ENCODE measurements around the gene GREB1L.

DNA sequence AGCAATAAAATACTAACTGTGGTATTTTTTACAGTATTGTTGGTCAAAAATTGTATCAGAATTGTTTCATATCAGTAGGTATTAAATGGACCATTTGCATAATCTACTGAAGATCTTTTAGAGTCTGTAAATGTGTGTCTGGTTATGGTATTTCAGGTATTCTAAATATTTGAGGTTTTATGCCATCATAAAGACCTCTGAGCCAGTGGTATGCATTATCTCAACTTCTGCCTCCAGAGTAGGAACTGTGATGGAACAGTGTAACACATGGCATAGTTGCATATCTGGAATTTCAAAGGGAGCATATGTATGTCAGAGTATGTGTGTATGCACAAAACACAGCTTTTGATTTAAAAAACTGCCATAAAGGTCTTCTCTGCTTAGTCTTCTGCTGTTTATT, 15.4 kb downstream of the GREB1L start:
- no peak for TF ChIP-seq ZNF431 (CRISPR knock-in tag; IDR thresholded peaks at IDR 0.05)
- TF ChIP-seq, protein P1, sequence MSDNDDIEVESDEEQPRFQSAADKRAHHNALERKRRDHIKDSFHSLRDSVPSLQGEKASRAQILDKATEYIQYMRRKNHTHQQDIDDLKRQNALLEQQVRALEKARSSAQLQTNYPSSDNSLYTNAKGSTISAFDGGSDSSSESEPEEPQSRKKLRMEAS (CRISPR knock-in tag; IDR thresholded peaks at IDR 0.05): no peak
